ENCODE results near the gene MAPKAPK3. TPM values are rescaled to one million over a fixed set of nuclear protein-coding genes. Genes with fewer than 3 reads are reported as not detected.

The MAPKAPK3 gene
- total RNA-seq, 1 donor from 2014 or later = 20.9 TPM

GRCh38 chr3:50696276-50696675, 79.3 kb downstream of the MAPKAPK3 start:
- H3K27ac ChIP-seq (ENCODE audit: low read depth, low read length) = no peak overlapping the region
- H3K4me3 ChIP-seq (ENCODE audit: low read length in 3 of 3) = no peak overlapping the region
- H3K9me3 ChIP-seq (ENCODE audit: control insufficient read depth in 3 of 3, low read length in 3 of 3) = peaks cover 2 to 3% (median 3%) of the 10 kb centered on the region in 3 donors
- H3K36me3 ChIP-seq (ENCODE audit: control insufficient read depth in 3 of 3, insufficient read depth in 3 of 3, low read length in 3 of 3) = no peaks in the 10 kb centered on the region
- no peak overlapping the region for H3K9ac ChIP-seq (ENCODE audit: low read depth in 1 of 3, low read length in 3 of 3)
- H3K27me3 ChIP-seq (ENCODE audit: control insufficient read depth in 3 of 3, insufficient read depth in 3 of 3, low read length in 3 of 3) = peaks cover 0 to 3% (median 0%) of the 10 kb centered on the region in 3 donors
- no peaks in the 10 kb centered on the region for H3K4me1 ChIP-seq (ENCODE audit: control insufficient read depth in 3 of 3, insufficient read depth in 3 of 3, low read length in 3 of 3)

GRCh38 chr3:50698269-50698668, 81.3 kb downstream of the MAPKAPK3 start:
- H3K4me3 ChIP-seq (ENCODE audit: low read length in 3 of 3) = no peak overlapping the region
- H3K27ac ChIP-seq (ENCODE audit: low read depth, low read length) = no peak overlapping the region
- H3K36me3 ChIP-seq (ENCODE audit: control insufficient read depth in 3 of 3, insufficient read depth in 3 of 3, low read length in 3 of 3) = no peaks in the 10 kb centered on the region
- H3K9me3 ChIP-seq (ENCODE audit: control insufficient read depth in 3 of 3, low read length in 3 of 3) = peaks cover 2 to 5% (median 3%) of the 10 kb centered on the region in 3 donors
- no peaks in the 10 kb centered on the region for H3K4me1 ChIP-seq (ENCODE audit: control insufficient read depth in 3 of 3, insufficient read depth in 3 of 3, low read length in 3 of 3)
- H3K27me3 ChIP-seq (ENCODE audit: control insufficient read depth in 3 of 3, insufficient read depth in 3 of 3, low read length in 3 of 3) = no peaks in the 10 kb centered on the region
- no peak overlapping the region for H3K9ac ChIP-seq (ENCODE audit: low read depth in 1 of 3, low read length in 3 of 3)

Small RNA genes within 50 kb of the gene (small RNA-seq; reads per million reads assigned to genes)
- gene MIR4787 (not detected), gene PPIAP69 (not detected)

Other genes starting within 250 kb of the MAPKAPK3 start
- gene CACNA2D2, start 113.5 kb upstream of the MAPKAPK3 start, total RNA-seq = 1.0 TPM
- gene C3orf18, start 49.4 kb upstream of the MAPKAPK3 start, total RNA-seq = 11.5 TPM
- gene HEMK1, start 47.6 kb upstream of the MAPKAPK3 start, total RNA-seq = 7.8 TPM
- 4.7 TPM for gene CISH, start 5.4 kb upstream of the MAPKAPK3 start, total RNA-seq
- gene DOCK3, start 57.8 kb downstream of the MAPKAPK3 start, total RNA-seq = 0.52 TPM

All from skeletal muscle tissue (tissue), 5 donors.